Gastrocnemius medialis (tissue), 4 donors: ENCODE data around the gene SARS1. TPM values are rescaled to one million over a fixed set of nuclear protein-coding genes. Genes with fewer than 3 reads are reported as not detected.
A peak's percentile ranks its signal among the peaks of the same experiment; 100 is the strongest.

Source experiments
- ATAC-seq, 2 donors: fragments of 150-250 bp; one replicate each; pipeline ENCODE4 v1.9.1; 2016
- DNase-seq, 2 donors: peaks; one replicate each; pipeline ENCODE4 v3.0.0-alpha.2; 2019
- H3K27ac ChIP-seq, 4 donors: fragments of 200-600 bp; sonication (generic); 1 replicate in 1 of 4; 2 replicates in 3 of 4; pipeline ENCODE4 v1.5.1; 2016 to 2018; ENCODE audit warnings: mild to moderate bottlenecking in 2 of 4, moderate library complexity in 1 of 4
- H3K27me3 ChIP-seq, 3 donors: fragments of 200-600 bp; sonication (generic) in 2 of 3; 1 replicate in 1 of 3; 2 replicates in 2 of 3; pipeline versions ENCODE4 v1.5.1 to v1.6.0; 2016 to 2019; ENCODE audit warnings: mild to moderate bottlenecking in 1 of 3, moderate library complexity in 1 of 3
- H3K36me3 ChIP-seq, 2 donors: fragments of 200-600 bp; sonication (generic) in 1 of 2; one replicate each; pipeline ENCODE4 v1.5.1; 2017 to 2018
- H3K4me1 ChIP-seq, 2 donors: fragments of 200-600 bp; sonication (generic) in 1 of 2; one replicate each; pipeline ENCODE4 v1.5.1; 2016 to 2017; ENCODE audit warnings: mild to moderate bottlenecking in 2 of 2
- H3K4me3 ChIP-seq, 4 donors: fragments of 200-600 bp; sonication (generic) in 3 of 4; 1 replicate in 1 of 4; 2 replicates in 3 of 4; pipeline ENCODE4 v1.5.1; 2016 to 2019; ENCODE audit warnings: mild to moderate bottlenecking in 2 of 4
- H3K9me3 ChIP-seq, 3 donors: fragments of 200-600 bp; sonication (generic) in 2 of 3; 1 replicate in 1 of 3; 2 replicates in 2 of 3; pipeline ENCODE4 v1.5.1; 2016 to 2019
- POLR2A ChIP-seq, 2 donors: fragments of 450-650 bp; IDR thresholded peaks; one replicate each; pipeline ENCODE4 v1.6.1; 2017; ENCODE audit warnings: antibody characterized with exemption in 2 of 2, mild to moderate bottlenecking in 2 of 2, moderate library complexity in 2 of 2
- in situ Hi-C, 4 donors: fragments of 200-750 bp; cut with MboI; loops; one replicate each; pipeline versions ENCODE4 v1.15.0 to v1.8.0; 2017; ENCODE audit warnings: low sequenced_read_pairs in 4 of 4
- intact Hi-C: fragments of 100-400 bp; cut with DNase I; formaldehyde crosslinking; loops from one replicate; pipeline ENCODE4 v1.15.1; 2023; ENCODE audit warnings: low total_unique reads
- total RNA-seq, 4 donors: library from RNA; depleted of rRNA; stranded (reverse); fragments of >200 nt; gene quantifications; one replicate each; pipeline versions ENCODE4 v1.1.0 to v1.2.3, GENCODE V29; 2016
- TF ChIP-seq, protein P1 (sequence below), 5 experiments: fragments of 450-650 bp in 3 of 5; fragments of 200-600 bp in 2 of 5; sonication (generic) in 2 of 5; IDR thresholded peaks in 4 of 5; conservative IDR thresholded peaks in 1 of 5; 1 replicate in 4 of 5; 2 replicates in 1 of 5; pipeline ENCODE4 v1.5.1; 2016 to 2019; ENCODE audit warnings: antibody characterized with exemption in 5 of 5, mild to moderate bottlenecking in 3 of 5, moderate library complexity in 3 of 5

The SARS1 gene
- total RNA-seq, 4 donors from 2014 or later, result 97.6 to 116 (median 98.7) TPM

DNA sequence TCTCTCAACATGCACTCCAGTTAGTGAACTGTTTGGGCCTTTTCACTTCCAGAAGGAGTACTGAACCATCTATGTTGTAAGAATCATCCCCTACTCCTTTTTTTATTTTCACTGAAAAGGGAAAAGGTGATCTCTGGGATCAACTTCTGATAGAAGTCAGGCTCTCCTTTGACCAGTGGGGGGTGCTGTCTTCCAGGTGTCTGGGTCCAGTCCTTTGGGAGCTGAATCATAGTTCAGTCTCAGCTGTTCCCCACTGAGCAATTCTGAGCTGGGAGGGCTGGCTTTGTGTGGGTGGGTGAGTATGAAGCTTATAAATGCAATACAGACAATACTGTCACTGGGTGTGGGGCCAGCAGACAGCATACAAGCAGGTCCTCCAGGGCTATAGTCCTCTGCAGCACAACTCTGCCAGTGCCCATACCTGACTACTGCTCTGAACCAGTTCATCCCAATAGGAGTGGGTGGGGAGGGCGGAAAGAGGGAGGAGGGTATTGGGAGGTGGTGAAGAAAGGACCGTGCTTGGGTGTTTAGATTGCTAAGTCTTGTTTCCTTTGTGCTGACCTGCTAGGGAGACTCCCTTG, 12.5 kb upstream of the SARS1 start:
- no peaks in the 10 kb centered on the region for H3K36me3 ChIP-seq
- H3K4me1 ChIP-seq, result no peaks in the 10 kb centered on the region
- ATAC-seq (peak in 1 of 2 donors; percentile 60), DNase-seq (peak in 1 of 2 donors; percentile 25)
- H3K27ac ChIP-seq, result no peak overlapping the region
- H3K27me3 ChIP-seq, result no peaks in the 10 kb centered on the region
- in situ Hi-C loops (no loop called here), intact Hi-C loops (loop anchor here (1.0 kb wide), 1 partner anchor 62 kb away; no protein-coding TSS in a partner anchor)
- no peaks in the 10 kb centered on the region for H3K9me3 ChIP-seq
- H3K4me3 ChIP-seq, result no peak overlapping the region
- TF ChIP-seq, protein P1, sequence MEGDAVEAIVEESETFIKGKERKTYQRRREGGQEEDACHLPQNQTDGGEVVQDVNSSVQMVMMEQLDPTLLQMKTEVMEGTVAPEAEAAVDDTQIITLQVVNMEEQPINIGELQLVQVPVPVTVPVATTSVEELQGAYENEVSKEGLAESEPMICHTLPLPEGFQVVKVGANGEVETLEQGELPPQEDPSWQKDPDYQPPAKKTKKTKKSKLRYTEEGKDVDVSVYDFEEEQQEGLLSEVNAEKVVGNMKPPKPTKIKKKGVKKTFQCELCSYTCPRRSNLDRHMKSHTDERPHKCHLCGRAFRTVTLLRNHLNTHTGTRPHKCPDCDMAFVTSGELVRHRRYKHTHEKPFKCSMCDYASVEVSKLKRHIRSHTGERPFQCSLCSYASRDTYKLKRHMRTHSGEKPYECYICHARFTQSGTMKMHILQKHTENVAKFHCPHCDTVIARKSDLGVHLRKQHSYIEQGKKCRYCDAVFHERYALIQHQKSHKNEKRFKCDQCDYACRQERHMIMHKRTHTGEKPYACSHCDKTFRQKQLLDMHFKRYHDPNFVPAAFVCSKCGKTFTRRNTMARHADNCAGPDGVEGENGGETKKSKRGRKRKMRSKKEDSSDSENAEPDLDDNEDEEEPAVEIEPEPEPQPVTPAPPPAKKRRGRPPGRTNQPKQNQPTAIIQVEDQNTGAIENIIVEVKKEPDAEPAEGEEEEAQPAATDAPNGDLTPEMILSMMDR (IDR thresholded peaks at IDR 0.05 in 4 of 5, conservative IDR thresholded peaks at IDR 0.05 in 1 of 5), result peak in 3 of 5 experiments; percentile 33 to 37 (median 34)
- no peak for TF ChIP-seq POLR2A (IDR thresholded peaks at IDR 0.05)

DNA sequence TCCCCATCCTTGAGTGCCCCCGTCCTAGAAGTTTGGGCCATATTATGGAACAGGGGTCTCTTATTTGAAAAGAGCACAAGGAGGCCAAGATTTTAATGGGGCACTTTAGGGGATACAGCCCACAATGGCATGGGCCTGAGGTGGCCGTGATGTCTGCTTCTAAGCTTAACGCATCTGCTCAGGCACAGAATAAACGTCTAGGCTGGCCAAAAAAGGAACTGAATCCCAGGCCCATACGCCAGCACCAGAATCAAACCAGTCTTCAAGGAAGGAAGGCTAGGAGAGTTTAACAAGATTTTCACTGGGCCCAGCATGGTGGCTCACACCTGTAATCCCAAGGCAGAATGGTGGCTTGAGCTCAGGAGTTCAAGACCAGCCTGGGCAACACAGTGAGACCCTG, 9.2 kb upstream of the SARS1 start:
- Histone ChIP-seq H3K27me3 (no peaks in the 10 kb centered on the region), H3K4me3 (no peak overlapping the region), H3K27ac (no peak overlapping the region), H3K4me1 (no peaks in the 10 kb centered on the region), H3K9me3 (no peaks in the 10 kb centered on the region), H3K36me3 (no peaks in the 10 kb centered on the region)
- no peak for DNase-seq
- intact Hi-C loops, result no loop called here
- TF ChIP-seq POLR2A (IDR thresholded peaks at IDR 0.05), result no peak
- TF ChIP-seq, protein P1 (IDR thresholded peaks at IDR 0.05 in 4 of 5, conservative IDR thresholded peaks at IDR 0.05 in 1 of 5), result no peak
- ATAC-seq, result no peak
- in situ Hi-C loops, result no loop called here

DNA sequence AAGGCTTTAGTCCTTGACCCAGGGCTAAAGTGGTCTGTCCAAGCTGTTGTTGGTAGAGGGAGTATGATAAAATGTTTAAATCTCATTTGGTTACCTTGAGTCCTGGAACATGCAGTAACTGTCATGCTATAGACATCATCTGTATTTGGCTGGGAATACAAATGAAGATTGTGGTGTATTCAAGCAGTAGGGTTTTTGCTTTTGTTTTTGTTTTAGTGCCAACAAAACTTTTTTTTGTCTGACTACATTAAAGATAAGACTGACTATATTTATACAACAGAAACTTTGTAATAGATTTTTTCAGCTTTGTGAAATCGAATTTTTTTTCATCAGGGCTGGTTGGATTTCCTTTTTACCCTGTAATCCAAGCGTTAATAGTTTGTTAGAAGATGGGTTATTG, 7.4 kb upstream of the SARS1 start:
- H3K27ac ChIP-seq, result no peak overlapping the region
- no peak for ATAC-seq
- H3K36me3 ChIP-seq, result no peaks in the 10 kb centered on the region
- no peaks in the 10 kb centered on the region for H3K27me3 ChIP-seq
- DNase-seq, result no peak
- intact Hi-C loops (no loop called here), in situ Hi-C loops (no loop called here)
- H3K9me3 ChIP-seq, result no peaks in the 10 kb centered on the region
- TF ChIP-seq, protein P1 (IDR thresholded peaks at IDR 0.05 in 4 of 5, conservative IDR thresholded peaks at IDR 0.05 in 1 of 5), result no peak
- H3K4me1 ChIP-seq, result no peaks in the 10 kb centered on the region
- no peak overlapping the region for H3K4me3 ChIP-seq

DNA sequence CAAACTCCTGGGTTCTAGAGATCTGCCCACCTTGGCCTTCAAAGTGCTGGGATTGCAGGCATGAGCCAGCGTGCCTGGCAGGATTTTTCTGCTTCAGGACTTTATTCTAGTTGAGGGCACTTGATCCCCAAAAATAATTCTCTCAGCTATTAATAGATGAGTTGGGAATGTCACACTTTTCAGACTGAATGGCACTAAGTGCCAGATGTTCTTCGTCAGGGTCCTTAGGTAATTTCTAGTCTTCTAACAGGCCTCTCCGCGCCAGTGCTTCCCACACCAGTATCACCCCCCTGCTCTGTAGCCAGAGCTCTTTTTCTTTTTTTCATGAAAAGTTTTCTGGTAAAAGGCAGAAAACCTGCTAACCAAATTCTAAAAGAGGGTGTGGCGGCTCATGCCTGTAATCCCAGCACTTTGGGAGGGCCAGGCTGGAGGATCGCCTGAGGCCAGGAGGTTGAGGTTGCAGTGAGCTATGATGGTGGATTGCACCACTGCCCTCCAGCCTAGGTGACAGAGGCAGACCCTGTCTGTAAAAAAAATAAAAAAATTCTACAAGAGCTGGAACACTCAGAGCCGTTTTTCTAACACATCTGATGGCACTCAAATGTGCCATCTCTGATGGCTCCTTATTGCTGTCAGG, 6.1 kb upstream of the SARS1 start:
- Histone ChIP-seq H3K36me3 (no peaks in the 10 kb centered on the region), H3K4me3 (no peak overlapping the region), H3K27me3 (no peaks in the 10 kb centered on the region), H3K9me3 (no peaks in the 10 kb centered on the region), H3K27ac (no peak overlapping the region), H3K4me1 (no peaks in the 10 kb centered on the region)
- intact Hi-C loops, result no loop called here
- ATAC-seq, result no peak
- DNase-seq, result no peak
- in situ Hi-C loops, result no loop called here
- no peak for TF ChIP-seq POLR2A (IDR thresholded peaks at IDR 0.05)
- TF ChIP-seq, protein P1 (IDR thresholded peaks at IDR 0.05 in 4 of 5, conservative IDR thresholded peaks at IDR 0.05 in 1 of 5), result no peak
